ENCODE measurements around the gene CHCHD1. TPM values are rescaled to one million over a fixed set of nuclear protein-coding genes. Genes with fewer than 3 reads are reported as not detected.
A peak's percentile ranks its signal among the peaks of the same experiment; 100 is the strongest.
"Not testable (repeated sequence)": the region's sequence is repeated elsewhere in the genome, so short reads cannot be mapped to it uniquely, and the experiment has no call there.

The CHCHD1 gene
- total and polyA plus RNA-seq, 5 donors from 2014 or later, result 6.3 to 79.3 (median 69.6) TPM

DNA sequence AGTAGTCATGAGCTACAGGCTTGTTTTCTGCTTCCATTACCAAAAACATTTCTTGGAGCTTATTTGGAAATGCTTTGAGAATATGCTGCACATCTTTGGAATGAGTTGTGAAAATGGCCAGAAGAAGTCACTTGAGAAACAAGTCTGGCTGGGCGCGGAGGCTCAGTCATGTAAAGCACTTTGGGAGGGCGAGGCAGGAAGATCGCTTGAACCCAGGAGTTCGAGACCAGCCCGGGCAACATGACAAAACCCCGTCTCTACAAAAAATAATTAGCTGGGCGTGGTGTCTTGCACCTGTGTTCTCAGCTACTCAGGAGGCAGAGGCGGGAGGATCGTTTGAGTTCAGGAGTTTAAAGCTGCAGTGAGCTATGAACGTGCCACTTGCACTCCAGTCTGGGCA, 882 bp upstream of the CHCHD1 start:
- Histone ChIP-seq H3K27me3 (ENCODE audit: control insufficient read depth, insufficient read depth, low read length) (no peaks in the 10 kb centered on the region), H3K36me3 (ENCODE audit: control insufficient read depth, insufficient read depth, low read length) (peaks cover 19% of the 10 kb centered on the region), H3K4me3 (ENCODE audit: low read depth, low read length) (peak overlapping the region; percentile 92), H3K27ac (ENCODE audit: insufficient read depth, low read length, poor library complexity, severe bottlenecking) (peak overlapping the region; percentile 85), H3K4me1 (ENCODE audit: control insufficient read depth, insufficient read depth, low read length, poor library complexity, severe bottlenecking) (peaks cover 42% of the 10 kb centered on the region), H3K9me3 (ENCODE audit: control insufficient read depth in 2 of 2, low read length in 2 of 2) (no peaks in the 10 kb centered on the region)
- DNase-seq (peak in 1 of 3 donors; percentile 36), ATAC-seq (ENCODE audit: low read depth in 2 of 2) (no peak)
- Mint-ChIP-seq H3K27me3 (peaks cover 6% of the 10 kb centered on the region), H3K4me1 (peaks cover 30 to 62% (median 41%) of the 10 kb centered on the region in 4 donors), H3K36me3 (peaks cover 4% of the 10 kb centered on the region), H3K4me3 (peak overlapping the region; percentile 95 to 100 (median 98)), H3K9me3 (no peaks in the 10 kb centered on the region), H3K27ac (peak overlapping the region in 2 of 3 donors; percentile 93 to 99)

DNA sequence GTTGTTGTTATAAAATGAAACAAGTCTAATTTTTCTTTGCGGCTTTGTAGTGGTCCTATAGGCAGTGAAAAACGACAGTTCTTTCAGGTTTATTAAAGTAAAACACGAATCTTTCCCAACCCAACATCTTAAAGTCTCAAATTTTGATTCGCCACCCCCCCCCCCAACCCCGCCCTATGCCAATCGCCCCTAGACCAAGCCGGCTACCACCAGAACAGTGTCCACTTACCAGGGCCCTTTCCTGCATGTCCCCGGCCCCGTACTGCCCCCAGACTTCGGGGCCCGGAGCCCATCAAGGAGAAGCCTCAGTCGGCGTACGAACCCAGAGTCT, 335 bp upstream of the CHCHD1 start:
- H3K9me3 Mint-ChIP-seq, result no peaks in the 10 kb centered on the region
- peaks cover 9% of the 10 kb centered on the region for H3K27me3 Mint-ChIP-seq
- peaks cover 4% of the 10 kb centered on the region for H3K36me3 Mint-ChIP-seq
- peaks cover 48% of the 10 kb centered on the region for H3K4me1 ChIP-seq (ENCODE audit: control insufficient read depth, insufficient read depth, low read length, poor library complexity, severe bottlenecking)
- H3K4me3 Mint-ChIP-seq, result peak overlapping the region; percentile 95 to 100 (median 98)
- H3K27ac ChIP-seq (ENCODE audit: insufficient read depth, low read length, poor library complexity, severe bottlenecking), result peak overlapping the region; percentile 85
- H3K27me3 ChIP-seq (ENCODE audit: control insufficient read depth, insufficient read depth, low read length), result no peaks in the 10 kb centered on the region
- peak overlapping the region; percentile 92 for H3K4me3 ChIP-seq (ENCODE audit: low read depth, low read length)
- DNase-seq (no peak), ATAC-seq (ENCODE audit: low read depth in 2 of 2) (no peak)
- H3K36me3 ChIP-seq (ENCODE audit: control insufficient read depth, insufficient read depth, low read length), result peaks cover 15% of the 10 kb centered on the region
- H3K4me1 Mint-ChIP-seq, result peaks cover 35 to 68% (median 47%) of the 10 kb centered on the region in 4 donors
- H3K9me3 ChIP-seq (ENCODE audit: control insufficient read depth in 2 of 2, low read length in 2 of 2), result no peaks in the 10 kb centered on the region
- H3K27ac Mint-ChIP-seq, result peak overlapping the region; percentile 93 to 100 (median 99)

DNA sequence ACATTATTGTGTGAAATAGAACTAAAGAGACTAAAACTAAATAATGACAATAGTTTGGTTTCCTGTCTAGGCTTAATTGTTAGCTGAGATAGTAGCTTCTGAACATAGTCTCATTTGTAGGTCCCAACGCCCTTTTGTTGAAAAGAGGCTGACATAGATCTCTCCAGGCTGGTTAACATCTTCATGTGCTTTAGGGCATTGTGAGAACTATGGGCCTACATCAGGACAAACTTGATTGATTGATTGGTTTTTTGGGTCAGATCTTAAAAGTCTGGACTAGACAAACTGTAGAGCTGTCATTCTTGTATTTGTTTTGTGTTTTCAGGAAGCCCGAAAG, 869 bp downstream of the CHCHD1 start:
- ATAC-seq (ENCODE audit: low read depth in 2 of 2) (no peak), DNase-seq (no peak)
- peak overlapping the region; percentile 85 for H3K27ac ChIP-seq (ENCODE audit: insufficient read depth, low read length, poor library complexity, severe bottlenecking)
- H3K27me3 ChIP-seq (ENCODE audit: control insufficient read depth, insufficient read depth, low read length), result no peaks in the 10 kb centered on the region
- H3K27me3 Mint-ChIP-seq, result peaks cover 9% of the 10 kb centered on the region
- no peaks in the 10 kb centered on the region for H3K9me3 Mint-ChIP-seq
- H3K4me3 ChIP-seq (ENCODE audit: low read depth, low read length), result peak overlapping the region; percentile 92
- peaks cover 34 to 69% (median 45%) of the 10 kb centered on the region in 4 donors for H3K4me1 Mint-ChIP-seq
- H3K36me3 ChIP-seq (ENCODE audit: control insufficient read depth, insufficient read depth, low read length), result peaks cover 10% of the 10 kb centered on the region
- no peaks in the 10 kb centered on the region for H3K9me3 ChIP-seq (ENCODE audit: control insufficient read depth in 2 of 2, low read length in 2 of 2)
- peaks cover 55% of the 10 kb centered on the region for H3K4me1 ChIP-seq (ENCODE audit: control insufficient read depth, insufficient read depth, low read length, poor library complexity, severe bottlenecking)
- H3K27ac Mint-ChIP-seq, result peak overlapping the region; percentile 93 to 100 (median 99)
- no peaks in the 10 kb centered on the region for H3K36me3 Mint-ChIP-seq
- peak overlapping the region; percentile 95 to 100 (median 98) for H3K4me3 Mint-ChIP-seq

DNA sequence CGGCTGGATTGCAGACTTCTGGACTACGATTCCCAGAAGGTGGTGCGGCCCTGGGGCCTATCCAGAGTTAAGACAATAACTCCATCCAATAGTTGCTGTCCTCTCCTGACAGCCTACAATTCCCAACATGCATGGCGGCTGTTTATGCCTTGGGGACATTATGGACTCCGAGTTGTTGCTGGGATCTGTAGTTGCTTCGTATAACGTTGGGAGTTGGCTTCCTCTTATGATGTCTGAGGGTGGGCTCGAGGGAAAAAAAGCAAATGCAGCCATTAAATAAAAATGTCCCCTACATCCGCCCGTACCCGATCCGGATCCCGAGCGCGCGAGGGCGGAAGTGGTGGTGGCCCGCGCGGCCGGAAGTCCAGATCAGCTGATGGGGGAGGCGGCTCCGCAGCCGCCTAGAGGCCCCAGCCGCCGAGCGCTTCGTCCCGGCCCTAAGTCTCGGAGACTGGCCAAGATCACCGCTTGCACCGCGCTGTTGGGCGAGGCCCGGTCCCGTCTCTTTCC, 3.4 kb downstream of the CHCHD1 start, which contains the start of gene ZSWIM8:
Gene ZSWIM8 (plus strand): TSS at position 396 of the 510 bp plus-strand sequence. CDS start 273 bp downstream, outside the sequence.
- Mint-ChIP-seq H3K4me1 (peaks cover 27 to 66% (median 40%) of the 10 kb centered on the region in 4 donors), H3K36me3 (peaks cover 9% of the 10 kb centered on the region), H3K27me3 (peaks cover 9% of the 10 kb centered on the region), H3K27ac (peak within 1 kb of the TSS; percentile 95 to 98 (median 98)), H3K9me3 (no peaks in the 10 kb centered on the region), H3K4me3 (peak within 1 kb of the TSS; percentile 95 to 98 (median 96))
- Histone ChIP-seq H3K4me3 (ENCODE audit: low read depth, low read length) (peak within 1 kb of the TSS; percentile 94), H3K9me3 (ENCODE audit: control insufficient read depth in 2 of 2, low read length in 2 of 2) (no peaks in the 10 kb centered on the region), H3K4me1 (ENCODE audit: control insufficient read depth, insufficient read depth, low read length, poor library complexity, severe bottlenecking) (peaks cover 52% of the 10 kb centered on the region), H3K27me3 (ENCODE audit: control insufficient read depth, insufficient read depth, low read length) (no peaks in the 10 kb centered on the region), H3K36me3 (ENCODE audit: control insufficient read depth, insufficient read depth, low read length) (peaks cover 13% of the 10 kb centered on the region), H3K27ac (ENCODE audit: insufficient read depth, low read length, poor library complexity, severe bottlenecking) (peak within 1 kb of the TSS; percentile 80)
- peak; percentile 83 to 93 (median 89) for DNase-seq
- ATAC-seq (ENCODE audit: low read depth in 2 of 2), result peak; percentile 84 to 87

DNA sequence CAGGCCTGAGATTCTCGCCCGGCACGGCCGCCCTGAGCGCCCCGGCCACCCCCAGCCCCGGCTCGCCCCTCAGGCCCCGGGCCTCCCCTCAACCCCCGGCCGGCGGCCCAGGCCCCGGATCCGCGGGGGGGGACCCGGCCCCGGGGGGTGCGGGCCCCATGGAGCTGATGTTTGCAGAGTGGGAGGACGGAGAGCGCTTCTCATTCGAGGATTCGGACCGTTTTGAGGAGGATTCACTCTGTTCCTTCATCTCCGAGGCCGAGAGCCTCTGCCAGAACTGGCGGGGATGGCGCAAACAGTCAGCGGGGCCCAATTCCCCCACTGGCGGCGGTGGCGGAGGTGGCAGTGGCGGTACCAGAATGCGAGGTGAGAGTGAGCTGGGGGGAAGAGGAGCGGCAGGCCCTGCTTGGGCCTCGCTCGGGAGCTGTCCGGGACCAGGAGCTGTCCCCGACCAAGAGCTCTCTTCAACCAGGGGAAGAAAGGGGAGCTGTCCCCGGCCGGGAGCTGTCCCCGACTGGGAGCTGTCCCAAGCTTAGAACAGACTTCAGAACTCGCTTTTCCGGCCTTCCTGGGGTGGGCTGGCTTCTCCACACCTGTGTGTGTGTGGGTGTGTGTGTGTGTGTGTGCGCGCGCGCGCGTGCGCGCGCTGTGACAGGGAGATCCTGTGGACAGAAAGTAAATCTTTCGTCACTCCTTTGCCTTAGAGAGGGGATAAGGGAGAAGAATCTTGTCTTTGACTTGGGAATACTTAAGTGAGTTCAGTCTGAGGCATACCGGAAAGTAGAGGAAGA, 4.1 kb downstream of the CHCHD1 start:
- Mint-ChIP-seq H3K4me3 (peak overlapping the region; percentile 95 to 98 (median 96)), H3K9me3 (no peaks in the 10 kb centered on the region), H3K27ac (peak overlapping the region; percentile 95 to 98 (median 98)), H3K4me1 (peaks cover 24 to 61% (median 37%) of the 10 kb centered on the region in 4 donors), H3K27me3 (peaks cover 9% of the 10 kb centered on the region), H3K36me3 (peaks cover 11% of the 10 kb centered on the region)
- peak; percentile 1 for ATAC-seq (ENCODE audit: low read depth in 2 of 2)
- peaks cover 45% of the 10 kb centered on the region for H3K4me1 ChIP-seq (ENCODE audit: control insufficient read depth, insufficient read depth, low read length, poor library complexity, severe bottlenecking)
- peak; percentile 23 to 64 (median 53) for DNase-seq
- peaks cover 17% of the 10 kb centered on the region for H3K36me3 ChIP-seq (ENCODE audit: control insufficient read depth, insufficient read depth, low read length)
- peak overlapping the region; percentile 80 for H3K27ac ChIP-seq (ENCODE audit: insufficient read depth, low read length, poor library complexity, severe bottlenecking)
- peak overlapping the region; percentile 77 for H3K4me3 ChIP-seq (ENCODE audit: low read depth, low read length)
- H3K27me3 ChIP-seq (ENCODE audit: control insufficient read depth, insufficient read depth, low read length), result no peaks in the 10 kb centered on the region
- no peaks in the 10 kb centered on the region for H3K9me3 ChIP-seq (ENCODE audit: control insufficient read depth in 2 of 2, low read length in 2 of 2)

DNA sequence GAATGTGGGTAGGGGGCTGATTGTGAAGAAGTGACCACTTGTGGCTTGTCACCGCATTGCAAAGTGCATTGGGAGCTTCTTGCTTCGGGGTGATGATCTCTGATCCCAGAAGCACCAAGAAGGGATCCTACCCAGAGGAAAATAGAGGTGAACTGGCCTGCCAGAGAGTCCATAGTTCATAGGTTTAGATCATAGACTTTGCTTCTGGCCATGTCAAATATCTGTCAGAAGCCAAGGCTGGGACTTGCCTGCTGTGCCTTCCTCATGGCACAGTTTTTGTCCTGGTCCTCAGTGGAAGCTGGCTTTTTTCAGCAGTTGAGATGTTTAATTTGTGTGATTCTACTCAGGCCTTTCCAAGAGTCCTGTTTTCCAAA, 4.7 kb downstream of the CHCHD1 start:
- H3K36me3 ChIP-seq (ENCODE audit: control insufficient read depth, insufficient read depth, low read length), result peaks cover 23% of the 10 kb centered on the region
- no peaks in the 10 kb centered on the region for H3K27me3 ChIP-seq (ENCODE audit: control insufficient read depth, insufficient read depth, low read length)
- H3K27ac Mint-ChIP-seq, result peak overlapping the region; percentile 92 to 98 (median 95)
- peaks cover 23 to 56% (median 37%) of the 10 kb centered on the region in 4 donors for H3K4me1 Mint-ChIP-seq
- peaks cover 9% of the 10 kb centered on the region for H3K27me3 Mint-ChIP-seq
- H3K4me3 Mint-ChIP-seq, result peak overlapping the region; percentile 92 to 98 (median 96)
- peaks cover 11% of the 10 kb centered on the region for H3K36me3 Mint-ChIP-seq
- peak overlapping the region; percentile 80 for H3K27ac ChIP-seq (ENCODE audit: insufficient read depth, low read length, poor library complexity, severe bottlenecking)
- no peaks in the 10 kb centered on the region for H3K9me3 ChIP-seq (ENCODE audit: control insufficient read depth in 2 of 2, low read length in 2 of 2)
- H3K4me3 ChIP-seq (ENCODE audit: low read depth, low read length), result peak overlapping the region; percentile 77
- no peak for DNase-seq
- ATAC-seq (ENCODE audit: low read depth in 2 of 2), result no peak
- H3K9me3 Mint-ChIP-seq, result no peaks in the 10 kb centered on the region
- H3K4me1 ChIP-seq (ENCODE audit: control insufficient read depth, insufficient read depth, low read length, poor library complexity, severe bottlenecking), result peaks cover 39% of the 10 kb centered on the region

DNA sequence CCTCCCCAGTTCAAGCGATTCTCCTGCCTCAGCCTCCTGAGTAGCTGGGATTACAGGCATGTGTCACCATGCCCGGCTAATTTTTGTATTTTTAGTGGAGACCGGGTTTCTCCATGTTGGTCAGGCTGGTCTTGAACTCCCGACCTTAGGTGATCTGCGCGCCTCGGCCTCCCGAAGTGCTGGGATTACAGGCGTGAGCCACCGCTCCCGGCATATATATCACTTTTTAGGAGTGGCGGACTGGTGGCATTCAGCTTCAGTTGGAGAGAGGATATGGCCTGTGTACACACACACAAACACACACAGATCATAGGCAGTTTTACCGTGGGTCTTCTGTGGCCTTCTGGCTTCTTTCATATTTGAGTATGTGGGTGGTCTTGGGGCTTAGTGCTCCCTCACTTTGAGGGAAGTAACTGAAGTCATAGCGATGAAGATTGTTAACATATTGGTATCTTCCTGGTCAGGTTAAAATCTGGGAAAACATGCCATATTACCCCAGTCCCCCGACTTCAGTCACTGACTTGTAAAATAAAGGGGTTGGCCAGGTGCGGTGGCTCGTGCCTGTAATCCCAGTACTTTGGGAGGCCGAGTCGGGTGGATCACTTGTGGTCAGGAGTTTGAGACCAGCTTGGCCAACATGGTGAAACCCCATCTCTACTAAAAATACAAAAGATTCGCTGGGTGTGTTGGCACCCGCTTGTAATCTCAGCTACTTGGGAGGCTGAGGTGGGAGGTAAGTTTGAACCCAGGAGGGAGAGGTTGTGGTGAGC, 5.4 kb downstream of the CHCHD1 start:
- peak overlapping the region in 1 of 3 donors; percentile 45 for H3K27ac Mint-ChIP-seq
- Histone ChIP-seq H3K36me3 (ENCODE audit: control insufficient read depth, insufficient read depth, low read length) (peaks cover 30% of the 10 kb centered on the region), H3K4me1 (ENCODE audit: control insufficient read depth, insufficient read depth, low read length, poor library complexity, severe bottlenecking) (peaks cover 36% of the 10 kb centered on the region)
- H3K9me3 Mint-ChIP-seq; H3K9me3 ChIP-seq (ENCODE audit: control insufficient read depth in 2 of 2, low read length in 2 of 2); H3K4me3 ChIP-seq (ENCODE audit: low read depth, low read length); H3K27me3 ChIP-seq (ENCODE audit: control insufficient read depth, insufficient read depth, low read length); DNase-seq; H3K27me3 Mint-ChIP-seq; H3K27ac ChIP-seq (ENCODE audit: insufficient read depth, low read length, poor library complexity, severe bottlenecking); ATAC-seq (ENCODE audit: low read depth in 2 of 2): not testable (repeated sequence)
- peak overlapping the region; percentile 92 to 98 (median 96) for H3K4me3 Mint-ChIP-seq
- H3K4me1 Mint-ChIP-seq, result peaks cover 20 to 50% (median 33%) of the 10 kb centered on the region in 4 donors
- peaks cover 11% of the 10 kb centered on the region for H3K36me3 Mint-ChIP-seq

Measured in CD4-positive, CD25-positive, alpha-beta regulatory T cell (primary cell).